GM18507 (cell line): ENCODE data around the gene CTDSPL.
A peak's percentile ranks its signal among the peaks of the same experiment; 100 is the strongest.
"Not testable (repeated sequence)": the region's sequence is repeated elsewhere in the genome, so short reads cannot be mapped to it uniquely, and the experiment has no call there.

Source experiments
- DNase-seq: peaks from one replicate; pipeline ENCODE4 v3.0.0; 2011; ENCODE audit warnings: low read depth; ENCODE audit not compliant: insufficient read length; ENCODE audit errors: extremely low spot score
- FAIRE-seq: peaks from 2 replicates; lab custom pipeline; 2011; peaks lifted over from hg19 to GRCh38; lab: Jason Lieb, UNC

The CTDSPL gene

DNA sequence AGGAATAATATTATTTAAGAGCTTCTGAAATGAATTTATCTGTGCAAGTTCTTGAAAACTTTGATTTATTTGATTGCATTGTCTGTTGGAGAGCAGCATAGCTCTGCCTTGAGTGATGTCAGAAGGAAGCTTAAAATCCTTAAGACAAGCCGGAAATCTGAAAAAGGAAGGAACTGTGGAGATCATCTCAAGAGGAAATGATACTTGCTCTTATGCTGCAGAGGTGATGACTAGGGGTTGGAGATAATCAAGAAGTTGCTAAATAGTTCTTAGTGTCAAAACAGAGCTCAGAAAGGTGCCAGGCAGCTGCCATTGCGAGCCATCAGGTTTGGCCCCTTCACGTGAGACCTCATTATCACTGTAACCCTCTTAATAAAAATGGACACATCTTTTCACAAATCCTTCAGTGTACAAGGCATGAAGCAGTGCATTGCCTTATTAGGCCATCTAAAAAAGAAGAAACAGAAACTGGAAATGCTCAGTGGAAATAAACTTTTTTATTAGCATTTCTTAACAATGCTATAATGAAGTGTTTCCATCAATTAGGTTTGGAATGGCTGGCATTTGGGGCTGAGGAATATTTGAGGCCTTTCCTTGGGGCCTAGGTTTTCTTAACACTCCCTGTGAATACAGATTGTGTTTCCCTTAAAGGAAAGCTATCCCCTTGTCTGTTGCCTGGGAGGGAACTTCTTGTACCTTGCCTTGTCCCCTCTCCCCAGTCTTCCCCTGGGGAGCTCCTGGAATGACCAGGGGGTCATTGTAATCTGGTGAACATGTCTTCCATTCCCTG lies 94.4 kb downstream of the CTDSPL start:
- FAIRE-seq (no peak), DNase-seq (no peak)

DNA sequence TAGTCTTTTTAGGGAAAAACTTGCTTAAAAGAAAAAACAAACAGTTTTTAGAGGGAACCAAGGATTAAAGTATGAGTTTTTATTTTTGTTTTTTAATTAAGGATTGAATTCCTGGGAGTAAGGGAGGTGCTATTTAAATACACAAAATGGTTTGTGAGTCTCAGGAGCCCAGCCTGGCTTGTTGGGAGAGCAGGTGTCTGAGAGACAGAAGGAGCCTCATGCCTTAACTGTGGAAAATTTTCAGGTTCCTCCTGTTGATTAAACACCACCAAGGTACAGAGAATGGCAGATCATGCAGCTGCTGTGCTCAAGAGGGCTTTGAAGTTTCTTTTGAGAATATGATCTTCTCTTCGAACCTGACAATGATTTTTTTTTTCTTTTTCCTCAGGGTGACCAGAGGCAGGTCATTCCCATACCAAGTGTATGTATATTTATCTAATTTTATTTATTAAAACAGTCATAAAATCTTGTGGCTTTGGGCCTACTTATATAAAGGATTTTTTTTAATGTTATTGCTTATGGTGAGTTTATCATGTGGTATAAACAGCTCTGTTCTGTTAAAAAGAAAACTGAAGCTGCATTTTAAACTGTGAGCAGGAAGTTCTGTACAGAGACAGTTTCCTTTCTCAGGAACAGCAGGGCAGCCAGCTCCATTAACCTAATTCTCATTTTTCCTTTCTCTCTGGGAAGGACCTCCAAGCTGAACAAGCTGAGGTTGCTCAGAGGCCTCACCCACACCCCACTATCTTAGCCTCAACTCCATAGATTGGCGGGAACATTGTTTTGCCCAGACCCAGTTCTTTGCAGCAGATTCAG lies 95.3 kb downstream of the CTDSPL start:
- FAIRE-seq (peak; percentile 50), DNase-seq (no peak)

DNA sequence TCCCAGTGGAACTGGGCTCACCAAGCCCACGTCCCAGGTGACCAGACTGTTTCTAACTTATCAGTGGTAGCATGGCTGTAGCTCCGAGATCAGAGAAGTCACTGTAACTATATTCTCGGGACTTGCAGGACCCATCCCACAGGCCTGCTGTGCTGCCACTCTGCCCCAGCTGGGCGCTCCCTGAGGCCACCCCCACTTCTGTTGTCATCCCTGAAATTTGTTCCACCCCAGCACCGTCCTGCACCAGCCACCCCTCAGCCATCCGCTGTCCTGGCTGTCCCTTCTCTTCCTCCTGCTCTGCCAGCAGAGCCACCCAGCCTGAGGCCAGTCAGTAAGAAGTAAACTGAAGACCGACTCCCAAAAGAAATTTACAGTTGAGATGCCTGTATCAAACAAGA lies 95.9 kb downstream of the CTDSPL start:
- FAIRE-seq: no peak
- DNase-seq: no peak

DNA sequence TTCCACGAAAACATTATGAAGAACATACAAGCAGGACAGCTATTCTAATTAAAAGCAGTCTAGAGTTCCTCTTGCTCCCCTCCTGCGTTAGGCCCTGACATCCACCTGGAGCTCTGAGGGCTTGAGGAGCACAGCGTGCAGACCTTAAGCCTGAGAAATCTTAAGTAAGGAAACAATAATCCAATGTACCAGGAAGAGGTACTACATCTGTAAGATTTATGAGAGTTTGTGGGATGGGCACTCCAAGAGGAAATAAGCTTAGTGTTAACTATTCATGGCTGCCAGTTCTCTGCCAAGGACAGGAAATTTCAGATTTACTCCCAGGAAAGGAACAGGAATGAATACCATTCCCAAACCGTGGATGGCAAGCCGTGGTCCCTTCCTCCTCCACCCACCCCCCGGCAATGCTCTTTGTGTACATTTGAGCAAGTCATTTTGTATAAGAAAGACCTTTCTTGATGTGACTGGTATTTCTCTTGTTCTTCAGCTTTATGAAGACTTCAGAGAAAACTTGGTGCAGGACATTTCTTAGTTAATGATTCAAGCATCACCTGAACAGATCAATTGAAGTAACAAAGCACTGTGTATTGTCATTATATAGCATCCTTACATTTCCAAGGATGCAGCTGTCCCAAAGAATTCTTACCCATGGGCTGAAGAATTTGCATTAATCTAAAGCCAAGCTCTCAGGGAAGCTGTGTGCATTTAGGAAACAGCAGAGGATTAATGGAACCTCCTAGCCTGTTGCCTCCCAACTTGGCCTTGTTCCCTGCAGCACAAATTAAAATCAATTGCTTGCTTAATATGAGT lies 100.1 kb downstream of the CTDSPL start:
- no peak for DNase-seq
- no peak for FAIRE-seq

DNA sequence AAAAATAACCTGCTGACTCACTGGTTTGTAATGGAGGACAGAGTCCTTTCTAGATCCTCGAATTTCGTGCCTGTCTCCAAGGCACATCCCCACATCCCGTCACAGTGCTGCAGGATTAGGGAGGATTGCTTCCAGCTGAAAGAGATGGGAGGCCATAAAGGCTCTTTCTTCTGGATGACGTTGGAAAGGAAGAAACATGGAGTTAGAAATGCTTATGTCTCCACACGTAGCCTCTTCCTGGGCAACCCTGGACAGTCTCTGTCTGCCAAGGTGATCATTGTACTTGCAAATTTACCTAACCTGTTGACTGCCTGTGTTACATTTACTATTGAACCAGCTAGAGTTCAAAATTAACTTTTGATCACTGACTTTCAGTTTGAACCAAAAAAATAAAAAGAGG lies 101.3 kb downstream of the CTDSPL start:
- no peak for FAIRE-seq

DNA sequence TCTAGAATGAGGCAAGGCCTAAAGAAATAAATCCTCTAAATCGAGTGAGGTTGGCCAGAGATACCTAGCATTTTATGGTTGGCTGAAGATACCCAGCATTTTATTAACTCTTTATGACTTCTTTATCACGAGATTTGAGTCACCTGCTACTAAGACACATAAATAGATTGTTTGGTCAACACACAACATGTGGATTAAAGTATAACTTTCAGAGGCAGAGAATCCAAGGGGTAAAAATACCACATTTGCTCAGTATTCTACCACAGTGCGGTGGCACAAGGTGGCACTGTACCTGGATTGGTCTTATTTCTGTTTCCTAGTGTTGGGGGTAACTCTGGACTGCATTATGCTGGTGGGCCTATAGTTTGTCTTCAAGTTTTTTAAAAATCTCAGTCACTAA lies 102.0 kb downstream of the CTDSPL start:
- DNase-seq (no peak), FAIRE-seq (no peak)

More for the DNA sequence above, 101.3 kb downstream of the CTDSPL start:
- no peak for DNase-seq

DNA sequence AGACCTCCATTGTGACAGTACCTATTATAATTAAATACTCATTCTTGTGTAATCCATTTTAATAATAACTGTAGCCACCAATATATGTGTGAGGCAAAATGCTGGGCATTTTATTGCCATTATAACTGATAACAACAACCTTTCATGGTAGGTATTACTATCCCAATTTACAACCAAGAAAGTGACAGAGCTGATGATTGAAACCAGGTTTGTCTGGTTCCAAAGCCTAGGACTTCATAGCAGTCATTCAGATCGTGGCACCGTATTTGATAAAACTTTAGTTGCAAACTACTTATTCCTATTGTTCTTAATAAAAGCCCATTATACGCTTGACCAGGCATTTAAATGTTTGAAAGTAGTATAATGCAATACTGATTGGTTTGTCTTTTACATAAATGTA lies 102.5 kb downstream of the CTDSPL start:
- no peak for FAIRE-seq
- no peak for DNase-seq

DNA sequence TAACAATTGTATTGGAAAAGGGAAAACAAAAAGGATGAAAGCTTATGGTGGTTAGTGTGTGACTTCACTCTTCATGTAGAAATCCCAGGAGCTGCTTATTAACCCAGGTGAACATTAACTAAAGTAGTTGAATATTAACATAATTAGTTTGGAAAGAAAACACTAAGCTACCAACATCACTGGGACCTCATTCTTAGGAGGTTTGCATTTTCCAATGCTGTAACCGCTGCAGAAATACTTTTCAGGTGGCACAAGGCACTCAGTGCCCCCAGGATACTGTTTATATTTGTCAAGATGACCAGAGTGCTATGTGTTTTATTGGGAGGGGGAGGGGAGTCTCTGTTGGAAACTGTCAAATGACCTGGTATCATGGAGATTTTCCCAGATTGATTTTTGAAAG lies 103.0 kb downstream of the CTDSPL start:
- FAIRE-seq (no peak), DNase-seq (no peak)

DNA sequence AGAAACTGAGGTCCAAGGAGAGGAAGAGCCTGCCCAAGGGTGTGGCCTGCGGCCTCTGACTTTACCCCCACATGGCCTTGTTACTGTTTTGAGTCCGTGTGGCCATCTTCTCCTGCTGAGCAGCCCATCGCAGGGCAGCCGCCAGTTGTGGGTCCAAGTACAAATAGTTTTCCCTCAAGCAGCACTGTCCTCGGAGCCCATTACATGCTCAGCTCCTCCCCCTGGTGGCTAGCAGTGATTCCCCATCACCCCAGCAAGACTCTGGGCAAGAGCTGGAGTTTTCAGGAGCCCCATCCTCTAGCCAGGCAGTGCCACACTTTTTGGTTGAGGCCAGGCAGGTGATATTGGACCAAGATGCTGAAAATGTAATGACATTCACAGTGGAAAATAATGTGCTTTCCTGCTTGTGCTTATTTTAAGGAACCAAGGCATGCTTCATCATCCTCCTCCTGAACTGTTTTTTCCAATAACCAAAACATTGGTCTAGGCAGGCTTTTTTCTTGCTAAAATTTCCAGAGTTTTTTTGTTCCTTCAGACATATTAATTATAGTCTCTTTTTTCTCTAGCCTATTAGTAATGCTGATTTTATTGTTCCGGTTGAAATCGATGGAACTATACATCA lies 105.7 kb downstream of the CTDSPL start:
- peak; percentile 53 for FAIRE-seq
- DNase-seq: peak; percentile 25

DNA sequence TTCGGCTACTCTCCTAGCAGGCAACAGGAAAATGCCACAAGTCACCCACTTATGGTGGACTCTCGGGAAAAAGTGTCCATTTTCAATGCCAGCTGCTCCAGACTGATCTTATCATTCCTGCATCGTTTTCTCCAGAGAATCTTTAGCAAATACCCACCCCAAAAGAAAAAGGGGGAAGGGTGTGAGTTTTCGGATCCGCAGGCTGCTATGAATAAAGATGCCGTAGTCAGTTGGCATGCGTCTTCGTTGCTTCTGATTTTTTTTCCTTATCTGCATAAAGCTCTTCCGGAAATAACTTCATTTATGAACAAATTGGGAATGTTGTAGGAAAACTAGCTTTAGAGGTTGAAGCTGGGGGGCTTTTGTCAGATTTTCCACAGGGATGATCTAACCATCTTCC lies 106.5 kb downstream of the CTDSPL start:
- no peak for DNase-seq
- FAIRE-seq: no peak

DNA sequence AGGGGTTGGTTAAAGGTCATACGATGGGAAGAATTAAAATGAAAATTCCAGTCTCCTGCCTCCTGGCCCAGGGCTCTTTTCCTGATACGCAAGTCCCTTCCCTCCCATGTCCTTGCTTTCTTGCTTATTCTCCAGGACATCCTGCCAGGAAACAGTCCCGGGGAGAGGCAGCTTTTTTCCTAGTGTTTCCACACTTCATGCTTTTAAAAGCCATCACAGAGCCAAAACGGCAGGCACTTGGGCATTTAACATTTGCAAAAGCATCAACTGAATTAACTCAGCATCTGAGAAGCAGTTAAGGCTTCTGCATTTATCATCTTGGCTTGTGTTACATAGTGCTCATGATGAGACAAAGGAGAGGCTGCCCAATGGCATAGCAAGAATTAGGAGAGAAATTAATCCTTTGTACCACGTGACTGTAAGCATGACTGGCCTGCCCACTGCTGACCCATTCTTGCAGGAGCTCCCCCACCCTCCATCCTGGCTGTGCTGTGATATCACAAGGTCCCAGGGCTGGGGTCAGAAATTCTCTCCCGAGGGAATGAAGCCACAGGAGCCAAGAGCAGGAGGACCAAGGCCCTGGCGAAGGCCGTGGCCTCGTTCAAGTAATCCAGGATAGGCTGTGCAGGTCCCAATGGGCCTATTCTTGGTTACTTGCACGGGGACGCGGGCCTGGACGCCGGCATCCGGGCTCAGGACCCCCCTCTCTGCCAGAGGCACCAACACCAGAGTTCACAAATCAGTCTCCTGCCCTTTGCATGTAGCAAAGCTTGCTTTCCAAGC lies 107.3 kb downstream of the CTDSPL start:
- no peak for DNase-seq
- no peak for FAIRE-seq

DNA sequence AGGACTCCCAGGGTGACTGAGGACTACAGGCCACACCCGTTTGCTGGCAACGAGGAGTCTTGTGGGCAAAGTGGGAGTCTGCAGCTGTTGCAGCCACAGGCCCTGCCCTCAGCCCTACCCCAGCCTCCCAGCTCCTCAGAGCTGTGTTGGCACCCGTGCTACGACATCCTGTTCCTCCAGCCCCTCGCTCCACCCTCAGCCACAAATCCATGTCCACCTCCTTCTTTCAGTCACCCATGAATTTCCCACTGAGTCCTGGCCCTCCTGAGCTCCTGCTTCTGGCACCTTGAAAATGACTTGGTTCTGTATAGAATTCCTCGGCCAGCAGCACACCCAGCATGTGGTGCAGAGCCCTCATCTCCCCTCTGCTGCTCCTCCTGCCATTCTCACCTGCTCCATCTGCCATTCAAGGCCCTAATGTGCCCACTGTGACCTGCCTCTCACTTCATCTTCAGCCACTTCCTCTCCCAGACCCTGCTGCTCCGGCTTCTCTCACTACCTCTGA lies 108.0 kb downstream of the CTDSPL start:
- DNase-seq (no peak), FAIRE-seq (no peak)

DNA sequence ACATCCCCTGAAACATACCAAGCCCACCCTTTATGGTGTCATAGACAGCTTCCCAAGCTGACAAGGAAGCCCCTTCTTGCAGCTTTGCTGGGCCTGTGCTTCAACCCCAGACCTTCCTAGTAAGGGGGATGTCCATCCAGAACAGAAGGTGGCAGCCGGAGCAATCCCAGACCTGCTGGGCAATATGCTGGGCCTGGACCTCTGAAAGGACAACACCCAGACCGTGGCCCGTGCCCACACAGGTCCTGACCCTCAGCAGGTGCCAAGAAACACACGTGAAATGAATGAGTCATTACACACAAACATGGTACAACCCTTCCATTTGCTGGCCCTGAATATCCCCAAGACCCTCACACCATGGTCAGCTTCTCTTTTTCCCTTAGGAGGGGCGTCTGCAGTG lies 109.1 kb downstream of the CTDSPL start:
- DNase-seq (no peak), FAIRE-seq (no peak)

DNA sequence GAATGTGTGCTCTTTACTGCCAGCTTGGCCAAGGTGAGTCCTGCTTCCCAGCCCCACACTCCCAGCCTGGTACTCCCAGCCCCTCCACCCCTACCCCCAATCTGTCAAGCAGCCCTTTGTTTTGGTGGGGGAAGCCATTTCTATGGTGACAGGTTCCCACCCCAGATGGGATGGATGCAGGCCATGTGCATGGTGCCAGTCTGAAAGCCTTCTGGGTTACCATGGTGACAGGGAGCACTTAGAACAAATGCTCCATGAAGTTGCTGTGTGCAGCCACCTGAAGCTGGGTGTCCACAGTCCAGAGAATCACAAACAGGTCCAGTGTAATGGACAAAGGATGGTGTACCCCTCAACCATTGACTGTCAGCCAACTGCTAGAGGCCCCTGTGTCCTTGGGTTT lies 109.8 kb downstream of the CTDSPL start:
- FAIRE-seq (no peak), DNase-seq (no peak)

DNA sequence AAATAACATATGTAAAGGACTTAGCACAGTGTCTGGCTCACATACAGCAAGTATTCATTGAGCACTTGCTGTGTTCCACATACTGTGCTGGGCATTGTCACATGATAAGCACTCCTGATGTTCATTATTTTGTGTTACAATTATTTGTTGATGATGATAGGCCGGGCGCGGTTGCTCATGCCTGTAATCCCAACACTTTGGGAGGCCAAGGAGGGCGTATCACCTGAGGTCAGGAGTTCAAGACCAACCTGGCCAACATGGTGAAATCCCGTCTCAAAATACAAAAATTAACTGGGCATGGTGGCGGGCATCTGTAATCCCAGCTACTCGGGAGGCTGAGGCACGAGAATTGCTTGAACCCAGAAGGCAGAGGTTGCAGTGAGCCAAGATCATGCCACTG lies 110.4 kb downstream of the CTDSPL start:
- not testable (repeated sequence) for DNase-seq, FAIRE-seq

DNA sequence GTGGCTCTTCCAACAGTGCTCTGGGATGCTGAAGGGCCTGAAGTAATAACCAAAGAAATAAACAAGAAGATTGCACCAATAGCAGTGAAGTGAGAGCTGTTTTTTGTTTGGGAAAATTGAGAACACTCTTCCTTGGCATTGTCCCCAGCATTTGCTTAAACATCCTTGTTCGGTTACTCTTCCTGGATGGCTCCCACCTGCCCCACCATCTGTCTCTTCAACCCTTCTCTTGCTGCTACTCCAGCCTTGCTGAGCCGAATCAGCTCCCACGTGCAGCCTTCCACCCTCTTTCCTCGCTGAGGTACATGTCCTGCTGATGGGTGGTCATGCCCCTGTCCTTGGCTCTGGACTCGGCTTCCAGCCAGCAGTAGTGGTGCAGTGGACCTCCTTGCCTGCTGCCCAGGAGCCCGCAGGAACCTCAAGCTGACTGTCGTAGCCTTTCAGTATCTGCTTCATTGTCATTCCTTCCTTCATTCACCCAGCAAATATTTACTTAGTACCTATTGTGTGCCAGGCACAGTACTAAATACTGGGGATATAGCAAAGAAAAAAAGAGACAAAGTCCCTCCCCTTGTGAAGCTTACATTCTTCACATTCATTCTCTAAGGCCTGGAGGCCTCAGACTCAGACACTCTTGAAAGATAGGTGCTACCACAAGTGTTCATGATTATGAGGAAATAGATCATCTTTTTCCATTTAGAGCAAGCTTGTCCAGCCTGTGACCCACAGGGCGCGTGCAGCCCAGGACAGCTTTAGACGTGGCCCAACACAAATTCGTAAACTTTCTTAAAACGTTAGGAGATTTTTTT lies 111.8 kb downstream of the CTDSPL start:
- DNase-seq (no peak), FAIRE-seq (no peak)

DNA sequence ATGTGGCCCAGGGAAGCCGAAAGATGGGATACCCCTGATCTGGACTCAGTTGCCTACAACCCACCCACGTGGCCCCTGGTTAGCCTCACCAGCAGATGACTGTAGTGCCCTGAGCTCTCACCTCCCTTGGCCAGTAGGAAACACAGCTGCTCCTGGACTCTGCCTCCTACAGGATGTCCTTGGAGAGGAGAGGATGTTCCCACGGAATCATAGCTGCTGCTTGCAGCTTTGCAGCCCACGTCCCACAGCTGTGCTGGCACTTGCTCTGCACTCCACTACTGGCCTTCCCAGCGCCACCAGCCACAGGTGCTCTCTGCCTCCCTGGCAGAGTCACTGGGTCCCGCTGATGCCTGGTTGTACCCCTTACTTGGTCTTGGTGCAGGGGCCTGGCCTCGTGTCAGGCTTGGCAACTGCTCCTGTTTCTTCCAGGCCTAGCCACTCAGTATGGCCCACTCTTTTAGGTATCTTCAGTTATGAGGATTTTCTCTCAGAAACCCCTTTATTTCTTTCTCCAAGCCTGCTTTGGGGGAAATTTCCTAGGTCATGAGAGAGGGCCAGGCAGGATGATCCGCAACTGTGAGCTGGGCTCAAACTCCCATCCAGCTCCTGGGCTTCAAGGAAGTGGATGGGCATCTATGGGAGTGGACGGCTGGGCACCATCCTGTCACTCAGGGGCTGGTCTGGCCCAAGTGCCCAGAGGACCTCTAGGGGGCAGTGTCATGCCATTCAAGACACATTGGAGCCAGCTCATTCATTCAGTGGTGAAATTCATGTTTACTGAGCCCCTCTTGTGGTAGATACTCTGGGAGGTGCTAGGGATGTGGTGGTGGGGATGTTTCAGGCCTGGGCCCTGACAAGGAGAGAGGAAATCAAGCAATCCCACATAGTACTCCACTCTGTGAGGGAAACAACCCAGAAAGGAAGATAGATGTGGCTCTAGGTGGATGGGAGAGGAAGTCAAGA lies 112.7 kb downstream of the CTDSPL start:
- FAIRE-seq: peak; percentile 77
- peak; percentile 50 for DNase-seq
